Aortic smooth muscle cell (primary cell): ENCODE measurements around the gene PLEKHG2. TPM values are rescaled to one million over a fixed set of nuclear protein-coding genes. Genes with fewer than 3 reads are reported as not detected.

Experiments used
- total RNA-seq: library from RNA; depleted of rRNA; stranded (reverse); fragments of >200 nt; gene quantifications from 2 replicates; pipeline ENCODE4 v1.2.3, GENCODE V29; 2014

Gene PLEKHG2
- total RNA-seq: 18.1 and 29.5 TPM in 2 replicates

GRCh38 chr19:39412100-39412866 lies at the start of gene PLEKHG2:
Gene PLEKHG2, plus strand, starts transcription at chr19:39412669. Its CDS starts 1,418 bp downstream, at chr19:39414087.

GRCh38 chr19:39390751-39391437 lies 21.6 kb upstream of the PLEKHG2 start, which contains the start of the genes MED29 and PAF1:
Gene MED29, plus strand, starts transcription at chr19:39391378. Its CDS starts 45 bp downstream, at chr19:39391423.
Gene PAF1, minus strand, starts transcription at chr19:39391106. Its CDS starts 242 bp downstream, at chr19:39390864.

GRCh38 chr19:39406656-39407409 lies 5.6 kb upstream of the PLEKHG2 start, which contains the start of gene ZFP36:
Gene ZFP36, plus strand, starts transcription at chr19:39406847. Its CDS starts 58 bp downstream, at chr19:39406905.

GRCh38 chr19:39435499-39436349 lies 23.3 kb downstream of the PLEKHG2 start, which contains the start of gene RPS16:
Gene RPS16, minus strand, starts transcription at chr19:39435949. Its CDS starts 54 bp downstream, at chr19:39435895.

GRCh38 chr19:39445196-39446111 lies 33.0 kb downstream of the PLEKHG2 start, which contains the start of gene SUPT5H:
Gene SUPT5H, plus strand, starts transcription at chr19:39445582. Its CDS starts 309 bp downstream, at chr19:39445891.

Other genes with a start within 250 kb of the PLEKHG2 start
- not detected in 2 replicates for gene NCCRP1, start 215.7 kb upstream of the PLEKHG2 start, total RNA-seq
- not detected in 2 replicates for gene SYCN, start 208.4 kb upstream of the PLEKHG2 start, total RNA-seq
- gene IFNL3, start 167.7 kb upstream of the PLEKHG2 start, total RNA-seq: not detected in 2 replicates
- gene IFNL4, start 163.8 kb upstream of the PLEKHG2 start, total RNA-seq: not detected in 2 replicates
- not detected in 2 replicates for gene IFNL2, start 144.3 kb upstream of the PLEKHG2 start, total RNA-seq
- not detected in 2 replicates for gene IFNL1, start 116.3 kb upstream of the PLEKHG2 start, total RNA-seq
- under 0.01 TPM in 1 of 2 replicates, not detected in the other for gene LRFN1, start 91.8 kb upstream of the PLEKHG2 start, total RNA-seq
- 0.87 and 2.6 TPM in 2 replicates for gene GMFG, start 76.6 kb upstream of the PLEKHG2 start, total RNA-seq
- gene SAMD4B, start 70.2 kb upstream of the PLEKHG2 start, total RNA-seq: 33.6 and 40.2 TPM in 2 replicates
- gene PAF1, start 21.6 kb upstream of the PLEKHG2 start, total RNA-seq: 44.8 and 65.8 TPM in 2 replicates
- gene MED29, start 21.3 kb upstream of the PLEKHG2 start, total RNA-seq: 13.9 and 14.5 TPM in 2 replicates
- gene ZFP36, start 5.8 kb upstream of the PLEKHG2 start, total RNA-seq: 2.5 and 5.2 TPM in 2 replicates
- 38.5 and 131 TPM in 2 replicates for gene RPS16, start 23.3 kb downstream of the PLEKHG2 start, total RNA-seq
- gene SUPT5H, start 32.9 kb downstream of the PLEKHG2 start, total RNA-seq: 58.9 and 87.9 TPM in 2 replicates
- 50.5 and 68.8 TPM in 2 replicates for gene TIMM50, start 68.2 kb downstream of the PLEKHG2 start, total RNA-seq
- gene DLL3, start 86.3 kb downstream of the PLEKHG2 start, total RNA-seq: 0.06 TPM in 1 of 2 replicates, not detected in the other
- gene SELENOV, start 102.5 kb downstream of the PLEKHG2 start, total RNA-seq: not detected in 2 replicates
- gene EID2B, start 120.2 kb downstream of the PLEKHG2 start, total RNA-seq: 3.4 and 4.2 TPM in 2 replicates
- 10.1 and 11.9 TPM in 2 replicates for gene EID2, start 127.5 kb downstream of the PLEKHG2 start, total RNA-seq
- not detected in 2 replicates for gene LGALS13, start 189.9 kb downstream of the PLEKHG2 start, total RNA-seq
- not detected in 2 replicates for gene LGALS16, start 243.2 kb downstream of the PLEKHG2 start, total RNA-seq